GM19463 (cell line): ENCODE data around the gene ACTN2.

Experiments used
- ATAC-seq: cut with Tn5 transposase; IDR thresholded peaks from one replicate; pipeline ENCODE4 v1.9.1; 2021; ENCODE audit warnings: mild to moderate bottlenecking, moderate library complexity; ENCODE audit not compliant: unreplicated experiment

The ACTN2 gene

GRCh38 chr1:236689713-236690569 is 3.6 kb downstream of the ACTN2 start:
- no peak for ATAC-seq

- no peak for ATAC-seq
Measured at GRCh38 chr1:236691348-236691747, 5.0 kb downstream of the ACTN2 start.

GRCh38 chr1:236692128-236692527 is 5.8 kb downstream of the ACTN2 start:
- no peak for ATAC-seq

- no peak for ATAC-seq
Measured at GRCh38 chr1:236692742-236693141, 6.4 kb downstream of the ACTN2 start.

GRCh38 chr1:236699366-236699765 is 13.1 kb downstream of the ACTN2 start:
- no peak for ATAC-seq

- no peak for ATAC-seq
Measured at GRCh38 chr1:236700903-236701302, 14.6 kb downstream of the ACTN2 start.

- no peak for ATAC-seq
Measured at GRCh38 chr1:236701782-236702181, 15.5 kb downstream of the ACTN2 start.

- ATAC-seq, result no peak
Measured at GRCh38 chr1:236702791-236703394, 16.6 kb downstream of the ACTN2 start.

GRCh38 chr1:236705771-236706170 is 19.5 kb downstream of the ACTN2 start:
- no peak for ATAC-seq

- ATAC-seq, result no peak
Measured at GRCh38 chr1:236706183-236706582, 19.9 kb downstream of the ACTN2 start.

- no peak for ATAC-seq
Measured at GRCh38 chr1:236710328-236710892, 24.1 kb downstream of the ACTN2 start.

- no peak for ATAC-seq
Measured at GRCh38 chr1:236716160-236716559, 29.9 kb downstream of the ACTN2 start.

GRCh38 chr1:236717811-236718210 is 31.5 kb downstream of the ACTN2 start:
- no peak for ATAC-seq

- no peak for ATAC-seq
Measured at GRCh38 chr1:236718328-236718727, 32.0 kb downstream of the ACTN2 start.

GRCh38 chr1:236720206-236720605 is 33.9 kb downstream of the ACTN2 start:
- ATAC-seq, result no peak

GRCh38 chr1:236720611-236721010 is 34.3 kb downstream of the ACTN2 start:
- ATAC-seq, result no peak

- no peak for ATAC-seq
Measured at GRCh38 chr1:236724049-236724448, 37.8 kb downstream of the ACTN2 start.

- no peak for ATAC-seq
Measured at GRCh38 chr1:236724506-236724905, 38.2 kb downstream of the ACTN2 start.

- no peak for ATAC-seq
Measured at GRCh38 chr1:236725668-236726067, 39.4 kb downstream of the ACTN2 start.

- ATAC-seq, result no peak
Measured at GRCh38 chr1:236727521-236727920, 41.2 kb downstream of the ACTN2 start.

GRCh38 chr1:236728752-236729151 is 42.5 kb downstream of the ACTN2 start:
- ATAC-seq, result no peak

GRCh38 chr1:236733653-236734052 is 47.4 kb downstream of the ACTN2 start:
- peak; percentile 45 for ATAC-seq
